Measurements from ENCODE around the gene GNG11. TPM values are rescaled to one million over a fixed set of nuclear protein-coding genes. Genes with fewer than 3 reads are reported as not detected.

The GNG11 gene
- total and polyA plus RNA-seq, 2 experiments from 2014 or later: 1.6 to 6.3 TPM

GRCh38 chr7:93894426-93894825 lies 27.1 kb upstream of the GNG11 start:
- Mint-ChIP-seq H3K36me3 (ENCODE audit: low read depth) (no peaks in the 10 kb centered on the region), H3K9me3 (no peaks in the 10 kb centered on the region; the same call in 1 of the 3 replicates), H3K27me3 (ENCODE audit: insufficient read depth, low read depth, poor library complexity) (peaks cover 2% of the 10 kb centered on the region), H3K27ac (no peak overlapping the region), H3K4me1 (peaks cover 2% of the 10 kb centered on the region; the same call in 1 of the 3 replicates), H3K4me3 (no peak overlapping the region)
- Histone ChIP-seq H3K4me1 (ENCODE audit: insufficient read depth) (no peaks in the 10 kb centered on the region; the same call in 1 of the 2 replicates), H3F3A (replicated peaks; ENCODE audit: low read depth) (no peaks in the 10 kb centered on the region), H3K4me2 (no peak overlapping the region), H3K4me3 (no peak overlapping the region), H3K27ac (ENCODE audit: low read depth) (no peak overlapping the region), H3K79me2 (replicated peaks; ENCODE audit: insufficient read depth) (no peaks in the 10 kb centered on the region), H3K36me3 (ENCODE audit: insufficient read depth) (no peaks in the 10 kb centered on the region), H3K27me3 (ENCODE audit: insufficient read depth) (peaks cover 16% of the 10 kb centered on the region), H2AFZ (no peak overlapping the region), H3K9me2 (ENCODE audit: insufficient read depth) (no peaks in the 10 kb centered on the region), H4K20me1 (replicated peaks; ENCODE audit: insufficient read depth) (no peaks in the 10 kb centered on the region)
- DNase-seq (ENCODE audit: low spot score) (no peak), ATAC-seq (no peak)
- TF ChIP-seq REST (IDR thresholded peaks at IDR 0.05; ENCODE audit: unreplicated experiment) (no peak), CREB1 (CRISPR knock-in tag; IDR thresholded peaks at IDR 0.05; ENCODE audit: low read depth) (no peak)

DNA sequence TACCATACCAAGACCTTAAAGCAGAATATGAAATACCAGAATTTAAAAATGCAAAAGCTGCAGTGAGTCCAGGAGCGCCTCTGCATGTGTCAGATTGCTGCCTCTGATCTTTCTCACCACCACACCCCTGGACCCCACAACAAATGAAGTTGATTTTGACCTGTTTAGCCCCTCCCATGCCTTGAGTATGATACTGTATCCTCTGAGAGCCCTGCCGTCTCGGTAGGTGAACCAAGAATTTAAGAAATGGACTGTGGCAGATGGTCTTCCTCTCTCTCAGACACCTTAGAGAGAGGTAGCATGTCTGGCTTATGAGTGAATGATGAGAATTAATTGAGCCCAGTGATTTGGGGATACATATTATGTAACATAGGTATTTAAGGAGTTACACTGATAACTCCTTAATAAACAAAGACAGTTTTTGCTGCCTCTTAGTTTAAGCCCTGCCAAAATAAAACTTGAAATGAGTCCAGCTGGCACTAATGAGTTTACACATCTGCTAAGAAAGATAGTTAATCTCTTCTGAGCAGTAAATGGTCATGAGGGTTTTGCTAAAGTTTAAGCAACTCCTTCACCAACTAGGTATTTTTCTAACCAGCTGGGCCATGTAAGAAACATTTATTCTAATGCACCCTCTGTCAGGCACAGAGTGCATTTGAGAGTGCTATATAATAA lies 26.4 kb upstream of the GNG11 start:
- no peak overlapping the region for H3K4me3 ChIP-seq
- H3K27ac ChIP-seq (ENCODE audit: low read depth): no peak overlapping the region
- ATAC-seq: no peak
- TF ChIP-seq POLR2AphosphoS5 (IDR thresholded peaks at IDR 0.05; ENCODE audit: low read depth): no peak
- TF ChIP-seq ZNF114 (CRISPR knock-in tag; IDR thresholded peaks at IDR 0.05): no peak
- TF ChIP-seq REST (IDR thresholded peaks at IDR 0.05; ENCODE audit: unreplicated experiment): no peak
- TF ChIP-seq, protein P1, sequence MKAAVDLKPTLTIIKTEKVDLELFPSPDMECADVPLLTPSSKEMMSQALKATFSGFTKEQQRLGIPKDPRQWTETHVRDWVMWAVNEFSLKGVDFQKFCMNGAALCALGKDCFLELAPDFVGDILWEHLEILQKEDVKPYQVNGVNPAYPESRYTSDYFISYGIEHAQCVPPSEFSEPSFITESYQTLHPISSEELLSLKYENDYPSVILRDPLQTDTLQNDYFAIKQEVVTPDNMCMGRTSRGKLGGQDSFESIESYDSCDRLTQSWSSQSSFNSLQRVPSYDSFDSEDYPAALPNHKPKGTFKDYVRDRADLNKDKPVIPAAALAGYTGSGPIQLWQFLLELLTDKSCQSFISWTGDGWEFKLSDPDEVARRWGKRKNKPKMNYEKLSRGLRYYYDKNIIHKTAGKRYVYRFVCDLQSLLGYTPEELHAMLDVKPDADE (IDR thresholded peaks at IDR 0.05): no peak
- TF ChIP-seq EZH2 (IDR thresholded peaks at IDR 0.05; ENCODE audit: low read depth, unreplicated experiment): no peak
- TF ChIP-seq, protein P2, sequence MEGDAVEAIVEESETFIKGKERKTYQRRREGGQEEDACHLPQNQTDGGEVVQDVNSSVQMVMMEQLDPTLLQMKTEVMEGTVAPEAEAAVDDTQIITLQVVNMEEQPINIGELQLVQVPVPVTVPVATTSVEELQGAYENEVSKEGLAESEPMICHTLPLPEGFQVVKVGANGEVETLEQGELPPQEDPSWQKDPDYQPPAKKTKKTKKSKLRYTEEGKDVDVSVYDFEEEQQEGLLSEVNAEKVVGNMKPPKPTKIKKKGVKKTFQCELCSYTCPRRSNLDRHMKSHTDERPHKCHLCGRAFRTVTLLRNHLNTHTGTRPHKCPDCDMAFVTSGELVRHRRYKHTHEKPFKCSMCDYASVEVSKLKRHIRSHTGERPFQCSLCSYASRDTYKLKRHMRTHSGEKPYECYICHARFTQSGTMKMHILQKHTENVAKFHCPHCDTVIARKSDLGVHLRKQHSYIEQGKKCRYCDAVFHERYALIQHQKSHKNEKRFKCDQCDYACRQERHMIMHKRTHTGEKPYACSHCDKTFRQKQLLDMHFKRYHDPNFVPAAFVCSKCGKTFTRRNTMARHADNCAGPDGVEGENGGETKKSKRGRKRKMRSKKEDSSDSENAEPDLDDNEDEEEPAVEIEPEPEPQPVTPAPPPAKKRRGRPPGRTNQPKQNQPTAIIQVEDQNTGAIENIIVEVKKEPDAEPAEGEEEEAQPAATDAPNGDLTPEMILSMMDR (conservative IDR thresholded peaks at IDR 0.05; ENCODE audit: low read depth in 2 of 2): no peak
- TF ChIP-seq ZNF331 (CRISPR knock-in tag; IDR thresholded peaks at IDR 0.05; ENCODE audit: low read depth): no peak
- TF ChIP-seq EZH2phosphoT487 (IDR thresholded peaks at IDR 0.05; ENCODE audit: unreplicated experiment): no peak
- no peaks in the 10 kb centered on the region for H3F3A ChIP-seq (replicated peaks; ENCODE audit: low read depth)
- no peaks in the 10 kb centered on the region for H3K36me3 ChIP-seq (ENCODE audit: insufficient read depth)
- no peaks in the 10 kb centered on the region for H4K20me1 ChIP-seq (replicated peaks; ENCODE audit: insufficient read depth)
- no peak for DNase-seq (ENCODE audit: low spot score)
- peaks cover 11% of the 10 kb centered on the region for H3K27me3 ChIP-seq (ENCODE audit: insufficient read depth)
- no peaks in the 10 kb centered on the region for H3K79me2 ChIP-seq (replicated peaks; ENCODE audit: insufficient read depth)
- H3K4me1 ChIP-seq (ENCODE audit: insufficient read depth): no peaks in the 10 kb centered on the region
- no peak overlapping the region for H2AFZ ChIP-seq
- Mint-ChIP-seq H3K4me1 (no peaks in the 10 kb centered on the region; the same call in 2 of the 3 replicates), H3K4me3 (no peak overlapping the region), H3K9me3 (no peaks in the 10 kb centered on the region; the same call in 2 of the 3 replicates), H3K27ac (no peak overlapping the region), H3K36me3 (ENCODE audit: low read depth) (no peaks in the 10 kb centered on the region), H3K27me3 (ENCODE audit: insufficient read depth, low read depth, poor library complexity) (no peaks in the 10 kb centered on the region)
- H3K9me2 ChIP-seq (ENCODE audit: insufficient read depth): no peaks in the 10 kb centered on the region
- no peak overlapping the region for H3K4me2 ChIP-seq

All from GM23338 (cell line).